ENCODE data around the gene ERVFRD-1.

- TF ChIP-seq CTCF (conservative IDR thresholded peaks at IDR 0.05; ENCODE audit: low read length) (no peak), EZH2phosphoT487 (IDR thresholded peaks at IDR 0.05; ENCODE audit: borderline replicate concordance) (no peak)
Measured at GRCh38 chr6:11122380-11122779, 10.9 kb upstream of the ERVFRD-1 start.

Data from Loucy (cell line).